HepG2 (cell line): ENCODE results near the gene COPZ1. TPM values are rescaled to one million over a fixed set of nuclear protein-coding genes. Genes with fewer than 3 reads are reported as not detected.

Experiments used
- HNRNPUL1 ChIP-seq: fragments of 200-400 bp; formaldehyde crosslinking; IDR thresholded peaks from 2 replicates; pipeline ENCODE4 v1.6.1; 2017; ENCODE audit warnings: low read depth, mild to moderate bottlenecking, low read length, moderate library complexity
- SAFB2 ChIP-seq: sonication (generic); formaldehyde crosslinking; IDR thresholded peaks from 2 replicates; pipeline ENCODE4 v1.5.1; 2020; ENCODE audit warnings: missing genetic modification reagents, low read depth, mild to moderate bottlenecking, borderline replicate concordance
- SP2 ChIP-seq: sonication (generic); formaldehyde crosslinking; IDR thresholded peaks from 2 replicates; pipeline ENCODE4 v1.5.1; 2020; ENCODE audit warnings: mild to moderate bottlenecking, missing genetic modification reagents
- SSRP1 ChIP-seq: IDR thresholded peaks from 2 replicates; pipeline ENCODE4 v1.6.1; 2016; ENCODE audit warnings: control low read depth
- ZNF124 ChIP-seq: sonication (generic); formaldehyde crosslinking; IDR thresholded peaks from 2 replicates; pipeline ENCODE4 v1.4.0; 2020; ENCODE audit warnings: missing genetic modification reagents
- ZNF432 ChIP-seq: sonication (generic); formaldehyde crosslinking; IDR thresholded peaks from 2 replicates; pipeline ENCODE4 v1.5.0; 2020; ENCODE audit warnings: missing genetic modification reagents, mild to moderate bottlenecking, borderline replicate concordance
- ZNF460 ChIP-seq: sonication (generic); formaldehyde crosslinking; IDR thresholded peaks from 2 replicates; pipeline ENCODE4 v1.5.1; 2020; ENCODE audit warnings: missing genetic modification reagents, mild to moderate bottlenecking, borderline replicate concordance
- ZSCAN12 ChIP-seq: sonication (generic); formaldehyde crosslinking; IDR thresholded peaks from 2 replicates; pipeline ENCODE4 v1.9.0; 2021; ENCODE audit warnings: mild to moderate bottlenecking, missing genetic modification reagents
- polyA plus RNA-seq, 8 experiments: library from polyadenylated mRNA; depleted of rRNA in 3 of 8; stranded (reverse) in 7 of 8; unstranded in 1 of 8; fragments of >200 nt; fragmentation: Illumina TruSeq in 4 of 8; extraction: Trizol in 4 of 8; gene quantifications; 2 replicates each; pipeline versions ENCODE4 v1.2.1 to v1.2.3, GENCODE V29; 2011 to 2016; ENCODE audit warnings: low read depth in 4 of 8, missing spikeins in 1 of 8, mixed read lengths in 1 of 8; ENCODE audit not compliant: insufficient read depth in 1 of 8
- total RNA-seq, 5 experiments: library from RNA; depleted of rRNA; stranded (reverse); fragments of >200 nt; fragmentation: Illumina TruSeq; extraction: Trizol; gene quantifications; 2 replicates each; pipeline ENCODE4 v1.2.3, GENCODE V29; 2016; ENCODE audit warnings: low read depth in 1 of 5
- TF ChIP-seq, protein P1 (sequence below): sonication (generic); formaldehyde crosslinking; IDR thresholded peaks from 2 replicates; pipeline ENCODE4 v1.9.0; 2021; ENCODE audit warnings: missing genetic modification reagents, borderline replicate concordance
- TF ChIP-seq, protein P2 (sequence below): sonication (generic); formaldehyde crosslinking; IDR thresholded peaks from 2 replicates; pipeline ENCODE4 v1.5.1; 2020; ENCODE audit warnings: mild to moderate bottlenecking, missing genetic modification reagents, moderate library complexity
- TF ChIP-seq, protein P3 (sequence below): IDR thresholded peaks from 2 replicates; pipeline ENCODE4 v1.6.1; 2012; ENCODE audit warnings: low read length, improper control_type of control experiment
- TF ChIP-seq, protein P4 (sequence below): sonication (generic); formaldehyde crosslinking; IDR thresholded peaks from 2 replicates; pipeline ENCODE4 v1.4.0; 2020; ENCODE audit warnings: missing genetic modification reagents
- TF ChIP-seq, protein P5 (sequence below): sonication (generic); formaldehyde crosslinking; IDR thresholded peaks from 2 replicates; pipeline ENCODE4 v1.4.0; 2020; ENCODE audit warnings: mild to moderate bottlenecking, missing genetic modification reagents, borderline replicate concordance

Gene COPZ1
- total and polyA plus RNA-seq, 2 of the 13 experiments (the other 11 are each of a cell fraction or from before 2014, with no cell fraction given): 125 to 184 TPM

DNA sequence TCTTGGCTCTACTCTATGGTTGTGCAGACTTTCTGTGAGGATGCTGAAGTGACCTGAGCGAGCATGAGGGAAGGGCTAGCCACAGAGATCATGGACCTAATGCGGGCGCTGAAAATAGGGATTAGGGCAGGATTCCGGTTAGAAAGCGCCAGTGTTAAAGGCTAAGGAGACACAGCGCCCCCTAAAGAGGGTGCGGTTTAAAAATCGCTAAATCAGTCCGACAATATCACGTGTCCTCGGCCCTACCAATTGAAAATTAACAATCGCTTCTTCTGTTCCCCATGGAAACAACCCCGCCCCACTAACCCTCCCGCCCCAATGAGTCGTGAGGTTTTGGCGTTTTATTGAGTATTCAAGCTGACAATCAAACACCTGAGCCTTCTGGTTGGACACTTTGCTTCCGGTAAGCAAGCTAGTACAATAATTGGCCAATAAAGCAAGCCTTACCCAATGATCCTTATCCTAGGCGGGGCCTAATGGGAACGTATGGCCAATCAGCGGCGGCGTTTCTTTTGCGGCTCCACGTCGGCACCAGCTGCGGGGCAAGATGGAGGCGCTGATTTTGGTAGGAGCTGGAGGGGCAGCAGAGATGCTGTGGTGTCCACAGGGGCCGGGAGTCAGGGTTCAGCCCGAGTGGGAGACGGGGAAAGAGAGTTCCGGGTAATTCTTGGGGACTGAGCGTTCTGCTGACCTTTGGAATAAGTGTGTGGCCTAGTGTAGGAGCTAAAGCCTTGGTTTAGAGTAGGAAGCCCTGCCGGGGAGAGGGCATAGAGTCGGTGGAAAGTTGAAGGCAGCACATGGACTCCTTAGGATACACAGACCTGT is at the start of gene COPZ1 (continued):
- TF ChIP-seq, protein P1, sequence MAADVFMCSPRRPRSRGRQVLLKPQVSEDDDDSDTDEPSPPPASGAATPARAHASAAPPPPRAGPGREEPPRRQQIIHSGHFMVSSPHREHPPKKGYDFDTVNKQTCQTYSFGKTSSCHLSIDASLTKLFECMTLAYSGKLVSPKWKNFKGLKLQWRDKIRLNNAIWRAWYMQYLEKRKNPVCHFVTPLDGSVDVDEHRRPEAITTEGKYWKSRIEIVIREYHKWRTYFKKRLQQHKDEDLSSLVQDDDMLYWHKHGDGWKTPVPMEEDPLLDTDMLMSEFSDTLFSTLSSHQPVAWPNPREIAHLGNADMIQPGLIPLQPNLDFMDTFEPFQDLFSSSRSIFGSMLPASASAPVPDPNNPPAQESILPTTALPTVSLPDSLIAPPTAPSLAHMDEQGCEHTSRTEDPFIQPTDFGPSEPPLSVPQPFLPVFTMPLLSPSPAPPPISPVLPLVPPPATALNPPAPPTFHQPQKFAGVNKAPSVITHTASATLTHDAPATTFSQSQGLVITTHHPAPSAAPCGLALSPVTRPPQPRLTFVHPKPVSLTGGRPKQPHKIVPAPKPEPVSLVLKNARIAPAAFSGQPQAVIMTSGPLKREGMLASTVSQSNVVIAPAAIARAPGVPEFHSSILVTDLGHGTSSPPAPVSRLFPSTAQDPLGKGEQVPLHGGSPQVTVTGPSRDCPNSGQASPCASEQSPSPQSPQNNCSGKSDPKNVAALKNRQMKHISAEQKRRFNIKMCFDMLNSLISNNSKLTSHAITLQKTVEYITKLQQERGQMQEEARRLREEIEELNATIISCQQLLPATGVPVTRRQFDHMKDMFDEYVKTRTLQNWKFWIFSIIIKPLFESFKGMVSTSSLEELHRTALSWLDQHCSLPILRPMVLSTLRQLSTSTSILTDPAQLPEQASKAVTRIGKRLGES (CRISPR knock-in tag): 0 out of 2 replicates have a peak, but pooled peaks have one; percentile 74
- TF ChIP-seq, protein P2, sequence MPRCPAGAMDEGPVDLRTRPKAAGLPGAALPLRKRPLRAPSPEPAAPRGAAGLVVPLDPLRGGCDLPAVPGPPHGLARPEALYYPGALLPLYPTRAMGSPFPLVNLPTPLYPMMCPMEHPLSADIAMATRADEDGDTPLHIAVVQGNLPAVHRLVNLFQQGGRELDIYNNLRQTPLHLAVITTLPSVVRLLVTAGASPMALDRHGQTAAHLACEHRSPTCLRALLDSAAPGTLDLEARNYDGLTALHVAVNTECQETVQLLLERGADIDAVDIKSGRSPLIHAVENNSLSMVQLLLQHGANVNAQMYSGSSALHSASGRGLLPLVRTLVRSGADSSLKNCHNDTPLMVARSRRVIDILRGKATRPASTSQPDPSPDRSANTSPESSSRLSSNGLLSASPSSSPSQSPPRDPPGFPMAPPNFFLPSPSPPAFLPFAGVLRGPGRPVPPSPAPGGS (CRISPR knock-in tag): peak; percentile 66
- TF ChIP-seq, protein P3, sequence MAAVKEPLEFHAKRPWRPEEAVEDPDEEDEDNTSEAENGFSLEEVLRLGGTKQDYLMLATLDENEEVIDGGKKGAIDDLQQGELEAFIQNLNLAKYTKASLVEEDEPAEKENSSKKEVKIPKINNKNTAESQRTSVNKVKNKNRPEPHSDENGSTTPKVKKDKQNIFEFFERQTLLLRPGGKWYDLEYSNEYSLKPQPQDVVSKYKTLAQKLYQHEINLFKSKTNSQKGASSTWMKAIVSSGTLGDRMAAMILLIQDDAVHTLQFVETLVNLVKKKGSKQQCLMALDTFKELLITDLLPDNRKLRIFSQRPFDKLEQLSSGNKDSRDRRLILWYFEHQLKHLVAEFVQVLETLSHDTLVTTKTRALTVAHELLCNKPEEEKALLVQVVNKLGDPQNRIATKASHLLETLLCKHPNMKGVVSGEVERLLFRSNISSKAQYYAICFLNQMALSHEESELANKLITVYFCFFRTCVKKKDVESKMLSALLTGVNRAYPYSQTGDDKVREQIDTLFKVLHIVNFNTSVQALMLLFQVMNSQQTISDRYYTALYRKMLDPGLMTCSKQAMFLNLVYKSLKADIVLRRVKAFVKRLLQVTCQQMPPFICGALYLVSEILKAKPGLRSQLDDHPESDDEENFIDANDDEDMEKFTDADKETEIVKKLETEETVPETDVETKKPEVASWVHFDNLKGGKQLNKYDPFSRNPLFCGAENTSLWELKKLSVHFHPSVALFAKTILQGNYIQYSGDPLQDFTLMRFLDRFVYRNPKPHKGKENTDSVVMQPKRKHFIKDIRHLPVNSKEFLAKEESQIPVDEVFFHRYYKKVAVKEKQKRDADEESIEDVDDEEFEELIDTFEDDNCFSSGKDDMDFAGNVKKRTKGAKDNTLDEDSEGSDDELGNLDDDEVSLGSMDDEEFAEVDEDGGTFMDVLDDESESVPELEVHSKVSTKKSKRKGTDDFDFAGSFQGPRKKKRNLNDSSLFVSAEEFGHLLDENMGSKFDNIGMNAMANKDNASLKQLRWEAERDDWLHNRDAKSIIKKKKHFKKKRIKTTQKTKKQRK: peak; percentile 87
- TF ChIP-seq ZNF124 (CRISPR knock-in tag): no peak
- TF ChIP-seq, protein P4, sequence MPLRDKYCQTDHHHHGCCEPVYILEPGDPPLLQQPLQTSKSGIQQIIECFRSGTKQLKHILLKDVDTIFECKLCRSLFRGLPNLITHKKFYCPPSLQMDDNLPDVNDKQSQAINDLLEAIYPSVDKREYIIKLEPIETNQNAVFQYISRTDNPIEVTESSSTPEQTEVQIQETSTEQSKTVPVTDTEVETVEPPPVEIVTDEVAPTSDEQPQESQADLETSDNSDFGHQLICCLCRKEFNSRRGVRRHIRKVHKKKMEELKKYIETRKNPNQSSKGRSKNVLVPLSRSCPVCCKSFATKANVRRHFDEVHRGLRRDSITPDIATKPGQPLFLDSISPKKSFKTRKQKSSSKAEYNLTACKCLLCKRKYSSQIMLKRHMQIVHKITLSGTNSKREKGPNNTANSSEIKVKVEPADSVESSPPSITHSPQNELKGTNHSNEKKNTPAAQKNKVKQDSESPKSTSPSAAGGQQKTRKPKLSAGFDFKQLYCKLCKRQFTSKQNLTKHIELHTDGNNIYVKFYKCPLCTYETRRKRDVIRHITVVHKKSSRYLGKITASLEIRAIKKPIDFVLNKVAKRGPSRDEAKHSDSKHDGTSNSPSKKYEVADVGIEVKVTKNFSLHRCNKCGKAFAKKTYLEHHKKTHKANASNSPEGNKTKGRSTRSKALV (CRISPR knock-in tag): no peak
- TF ChIP-seq, protein P5, sequence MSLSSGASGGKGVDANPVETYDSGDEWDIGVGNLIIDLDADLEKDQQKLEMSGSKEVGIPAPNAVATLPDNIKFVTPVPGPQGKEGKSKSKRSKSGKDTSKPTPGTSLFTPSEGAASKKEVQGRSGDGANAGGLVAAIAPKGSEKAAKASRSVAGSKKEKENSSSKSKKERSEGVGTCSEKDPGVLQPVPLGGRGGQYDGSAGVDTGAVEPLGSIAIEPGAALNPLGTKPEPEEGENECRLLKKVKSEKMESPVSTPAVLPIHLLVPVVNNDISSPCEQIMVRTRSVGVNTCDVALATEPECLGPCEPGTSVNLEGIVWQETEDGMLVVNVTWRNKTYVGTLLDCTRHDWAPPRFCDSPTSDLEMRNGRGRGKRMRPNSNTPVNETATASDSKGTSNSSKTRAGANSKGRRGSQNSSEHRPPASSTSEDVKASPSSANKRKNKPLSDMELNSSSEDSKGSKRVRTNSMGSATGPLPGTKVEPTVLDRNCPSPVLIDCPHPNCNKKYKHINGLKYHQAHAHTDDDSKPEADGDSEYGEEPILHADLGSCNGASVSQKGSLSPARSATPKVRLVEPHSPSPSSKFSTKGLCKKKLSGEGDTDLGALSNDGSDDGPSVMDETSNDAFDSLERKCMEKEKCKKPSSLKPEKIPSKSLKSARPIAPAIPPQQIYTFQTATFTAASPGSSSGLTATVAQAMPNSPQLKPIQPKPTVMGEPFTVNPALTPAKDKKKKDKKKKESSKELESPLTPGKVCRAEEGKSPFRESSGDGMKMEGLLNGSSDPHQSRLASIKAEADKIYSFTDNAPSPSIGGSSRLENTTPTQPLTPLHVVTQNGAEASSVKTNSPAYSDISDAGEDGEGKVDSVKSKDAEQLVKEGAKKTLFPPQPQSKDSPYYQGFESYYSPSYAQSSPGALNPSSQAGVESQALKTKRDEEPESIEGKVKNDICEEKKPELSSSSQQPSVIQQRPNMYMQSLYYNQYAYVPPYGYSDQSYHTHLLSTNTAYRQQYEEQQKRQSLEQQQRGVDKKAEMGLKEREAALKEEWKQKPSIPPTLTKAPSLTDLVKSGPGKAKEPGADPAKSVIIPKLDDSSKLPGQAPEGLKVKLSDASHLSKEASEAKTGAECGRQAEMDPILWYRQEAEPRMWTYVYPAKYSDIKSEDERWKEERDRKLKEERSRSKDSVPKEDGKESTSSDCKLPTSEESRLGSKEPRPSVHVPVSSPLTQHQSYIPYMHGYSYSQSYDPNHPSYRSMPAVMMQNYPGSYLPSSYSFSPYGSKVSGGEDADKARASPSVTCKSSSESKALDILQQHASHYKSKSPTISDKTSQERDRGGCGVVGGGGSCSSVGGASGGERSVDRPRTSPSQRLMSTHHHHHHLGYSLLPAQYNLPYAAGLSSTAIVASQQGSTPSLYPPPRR: no peak
- TF ChIP-seq SSRP1 (CRISPR knock-in tag): no peak
- no peak for TF ChIP-seq HNRNPUL1
- TF ChIP-seq SP2 (CRISPR knock-in tag): peak; percentile 94
- TF ChIP-seq ZNF460 (CRISPR knock-in tag): no peak
- no peak for TF ChIP-seq SAFB2 (CRISPR knock-in tag)
- TF ChIP-seq ZSCAN12: no peak
- no peak for TF ChIP-seq ZNF432
